GM10248 (cell line): ENCODE results near the gene ULK4.
"Not testable (repeated sequence)": the region's sequence is repeated elsewhere in the genome, so short reads cannot be mapped to it uniquely, and the experiment has no call there.

Experiments
- CTCF ChIA-PET: fragments of 300-600 bp; sonication (Branson Sonifier 250); formaldehyde crosslinking; extraction: SDS; loops from one replicate; lab custom pipeline; 2021; ENCODE audit warnings: antibody characterized with exemption; lab: Yijun Ruan, JAX
- POLR2A ChIA-PET: fragments of 350-650 bp; sonication (Branson Sonifier 250); formaldehyde crosslinking; extraction: SDS; loops from one replicate; lab custom pipeline; 2020; ENCODE audit warnings: antibody characterized with exemption; lab: Yijun Ruan, JAX
- DNase-seq: peaks from one replicate; pipeline ENCODE4 v3.0.0; 2012; ENCODE audit errors: extremely low spot score
- TF ChIP-seq, protein P1 (sequence below): IDR thresholded peaks from 2 replicates; pipeline ENCODE4 v1.5.1; 2012; ENCODE audit warnings: mild to moderate bottlenecking, low read depth; ENCODE audit errors: extremely low read depth, missing control alignments, control extremely low read depth

ULK4 gene

GRCh38 chr3:41716471-41716870 is 245.4 kb downstream of the ULK4 start:
- POLR2A ChIA-PET = no interaction called here
- CTCF ChIA-PET = interaction anchor here (0.7 kb wide), 1 partner anchor 12 kb away, joined by 3 read pairs; no protein-coding TSS in a partner anchor
- DNase-seq = no peak
- TF ChIP-seq, protein P1, sequence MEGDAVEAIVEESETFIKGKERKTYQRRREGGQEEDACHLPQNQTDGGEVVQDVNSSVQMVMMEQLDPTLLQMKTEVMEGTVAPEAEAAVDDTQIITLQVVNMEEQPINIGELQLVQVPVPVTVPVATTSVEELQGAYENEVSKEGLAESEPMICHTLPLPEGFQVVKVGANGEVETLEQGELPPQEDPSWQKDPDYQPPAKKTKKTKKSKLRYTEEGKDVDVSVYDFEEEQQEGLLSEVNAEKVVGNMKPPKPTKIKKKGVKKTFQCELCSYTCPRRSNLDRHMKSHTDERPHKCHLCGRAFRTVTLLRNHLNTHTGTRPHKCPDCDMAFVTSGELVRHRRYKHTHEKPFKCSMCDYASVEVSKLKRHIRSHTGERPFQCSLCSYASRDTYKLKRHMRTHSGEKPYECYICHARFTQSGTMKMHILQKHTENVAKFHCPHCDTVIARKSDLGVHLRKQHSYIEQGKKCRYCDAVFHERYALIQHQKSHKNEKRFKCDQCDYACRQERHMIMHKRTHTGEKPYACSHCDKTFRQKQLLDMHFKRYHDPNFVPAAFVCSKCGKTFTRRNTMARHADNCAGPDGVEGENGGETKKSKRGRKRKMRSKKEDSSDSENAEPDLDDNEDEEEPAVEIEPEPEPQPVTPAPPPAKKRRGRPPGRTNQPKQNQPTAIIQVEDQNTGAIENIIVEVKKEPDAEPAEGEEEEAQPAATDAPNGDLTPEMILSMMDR = no peak

- TF ChIP-seq, protein P1 = no peak
- ChIA-PET CTCF (no interaction called here), POLR2A (no interaction called here)
- DNase-seq = no peak
Observed at GRCh38 chr3:41715376-41715775, 246.5 kb downstream of the ULK4 start.

- CTCF ChIA-PET = interaction anchor here (1.0 to 1.3 kb wide), 4 partner anchors 8 to 1127 kb away, joined by 3 to 5 read pairs (median 3); no protein-coding TSS in a partner anchor
- DNase-seq = no peak
- TF ChIP-seq, protein P1 = no peak
- POLR2A ChIA-PET = no interaction called here
Observed at GRCh38 chr3:41711651-41712050, 250.3 kb downstream of the ULK4 start.

DNA sequence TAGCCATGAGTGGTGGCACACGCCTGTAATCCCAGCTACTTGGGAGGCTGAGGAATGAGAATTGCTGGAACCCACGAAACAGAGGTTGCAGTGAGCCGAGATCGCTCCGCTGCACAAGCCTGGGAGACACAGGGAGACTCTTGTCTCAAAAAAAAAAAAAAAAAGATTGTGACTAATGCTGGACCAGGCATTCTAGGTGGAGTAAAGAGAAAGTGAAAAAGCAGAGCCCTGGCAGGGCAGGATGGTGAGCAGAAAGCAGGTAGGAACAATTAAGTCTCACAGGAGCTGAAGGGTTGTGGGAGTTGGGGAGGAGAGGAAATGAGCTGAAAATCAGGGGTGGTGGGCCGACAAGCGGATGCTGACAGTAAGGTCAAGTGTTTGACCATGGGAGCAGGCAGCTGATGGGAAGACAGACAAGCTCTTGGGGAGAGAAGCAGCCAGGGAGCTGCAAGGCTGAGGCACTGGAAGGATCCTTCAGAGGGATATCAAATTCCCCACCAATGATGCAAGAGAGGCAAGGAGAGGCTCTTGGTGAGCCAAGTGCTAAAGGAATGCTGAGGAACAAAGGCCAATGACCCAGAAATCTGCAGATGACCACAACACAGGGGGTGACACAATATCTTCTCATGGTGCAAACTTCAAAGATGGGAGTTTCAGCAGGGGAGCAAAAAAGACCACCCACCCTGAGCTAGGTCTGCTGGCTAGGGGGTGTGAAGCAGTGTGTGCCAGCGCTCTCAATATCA is 251.1 kb downstream of the ULK4 start:
- DNase-seq = no peak
- POLR2A ChIA-PET = no interaction called here

DNA sequence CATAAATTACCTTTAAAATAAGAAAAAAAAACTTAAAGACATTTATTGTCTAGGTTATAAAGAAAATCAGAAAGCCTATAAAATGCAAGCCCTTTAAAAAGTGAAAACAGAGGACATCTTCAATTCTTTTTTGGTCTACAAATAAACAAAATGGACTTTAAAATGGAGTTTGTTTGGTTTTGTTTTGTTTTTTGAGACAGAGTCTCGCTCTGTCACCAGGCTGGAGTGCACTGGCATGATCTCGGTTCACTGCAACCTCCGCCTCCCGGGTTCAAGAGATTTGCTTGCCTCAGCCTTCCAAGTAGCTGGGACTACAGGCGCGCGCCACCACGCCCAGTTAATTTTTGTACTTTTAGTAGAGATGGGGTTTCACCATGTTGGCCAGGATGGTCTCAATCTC is 252.7 kb downstream of the ULK4 start:
- DNase-seq, POLR2A ChIA-PET, CTCF ChIA-PET: not testable (repeated sequence)

More for the DNA sequence above, 251.1 kb downstream of the ULK4 start:
- CTCF ChIA-PET = interaction anchor here (1.0 to 1.3 kb wide), 4 partner anchors 9 to 1126 kb away, joined by 3 to 5 read pairs (median 3); no protein-coding TSS in a partner anchor
- TF ChIP-seq, protein P1 = no peak

DNA sequence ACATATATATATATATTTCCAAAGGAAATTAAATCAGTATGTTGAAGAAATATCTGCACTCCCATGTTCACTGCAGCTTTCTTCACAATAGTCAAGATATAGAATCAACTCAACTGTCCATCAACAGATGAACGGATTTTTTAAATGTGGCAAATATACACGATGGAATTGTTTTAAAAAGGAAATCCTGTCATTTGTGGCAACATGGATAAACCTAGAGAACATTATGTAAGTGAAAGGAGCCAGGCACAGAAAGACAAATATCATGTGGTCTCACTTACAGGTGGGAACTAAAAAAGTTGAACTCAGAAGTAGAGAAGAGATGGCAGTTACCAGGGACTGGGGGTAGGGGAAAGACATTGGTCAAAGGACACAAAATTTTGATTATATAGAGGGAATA is 253.7 kb downstream of the ULK4 start:
- TF ChIP-seq, protein P1 = no peak
- no peak for DNase-seq
- POLR2A ChIA-PET = no interaction called here
- CTCF ChIA-PET = no interaction called here

DNA sequence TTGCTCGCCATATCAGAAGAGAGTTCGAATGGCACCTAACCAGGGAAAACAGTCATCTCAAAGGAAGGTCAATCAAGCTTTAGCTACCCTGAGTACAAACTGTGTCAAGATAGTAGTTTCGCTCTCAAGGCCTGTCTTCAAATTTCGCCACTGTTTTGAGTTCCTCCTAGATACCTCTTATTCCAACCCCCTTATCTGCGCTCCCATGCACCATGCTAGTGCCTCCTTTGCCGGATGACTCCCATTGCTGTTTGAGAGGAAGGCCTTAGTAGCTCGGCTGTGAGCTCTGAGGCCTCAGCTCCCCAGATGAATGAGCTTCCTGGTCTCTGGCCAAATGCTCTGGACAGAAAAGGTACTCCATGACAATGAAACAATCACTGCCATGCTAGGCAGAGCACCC is 256.0 kb downstream of the ULK4 start:
- TF ChIP-seq, protein P1 = no peak
- ChIA-PET POLR2A (no interaction called here), CTCF (no interaction called here)
- DNase-seq = no peak
